Brain microvascular endothelial cell (primary cell): ENCODE results near the gene HK3.

Source experiments
- DNase-seq: peaks from one replicate; pipeline ENCODE4 v3.0.0-alpha.2; 2020
- H3K27ac ChIP-seq: fragments of 250-450 bp; sonication (Bioruptor Pico); 2 replicates; pipeline ENCODE4 v1.5.1; 2020; ENCODE audit warnings: mild to moderate bottlenecking, moderate library complexity
- H3K27me3 ChIP-seq: fragments of 250-450 bp; sonication (Bioruptor Pico); replicated peaks from 2 replicates; pipeline ENCODE4 v1.5.1; 2020; ENCODE audit warnings: mild to moderate bottlenecking
- H3K36me3 ChIP-seq: fragments of 250-450 bp; sonication (Bioruptor Pico); replicated peaks from 2 replicates; pipeline ENCODE4 v1.5.1; 2020; ENCODE audit warnings: mild to moderate bottlenecking
- H3K4me3 ChIP-seq: 2 replicates; pipeline ENCODE4 v1.5.1; 2011; ENCODE audit warnings: low read depth, mild to moderate bottlenecking, control low read depth, low read length, moderate library complexity
- CTCF ChIP-seq: IDR thresholded peaks from 2 replicates; pipeline ENCODE4 v1.5.1; 2011; ENCODE audit warnings: low read depth, mild to moderate bottlenecking, moderate library complexity, low read length, control low read depth, inconsistent platforms; ENCODE audit errors: missing control alignments
- in situ Hi-C: cut with HindIII; loops from 2 replicates; pipeline ENCODE4 v1.10.0; 2017; ENCODE audit warnings: low sequenced_read_pairs, low pct_ligation_motif_present

HK3 gene

GRCh38 chr5:176938472-176938871 is 39.3 kb upstream of the HK3 start:
- in situ Hi-C loops, result no loop called here
- H3K4me3 ChIP-seq, result no peak overlapping the region
- DNase-seq, result no peak
- peaks cover 21% of the 10 kb centered on the region for H3K36me3 ChIP-seq
- TF ChIP-seq CTCF, result no peak
- H3K27me3 ChIP-seq, result no peaks in the 10 kb centered on the region
- H3K27ac ChIP-seq, result no peak overlapping the region

GRCh38 chr5:176935017-176935416 is 35.9 kb upstream of the HK3 start:
- no peak overlapping the region for H3K4me3 ChIP-seq
- H3K27me3 ChIP-seq, result no peaks in the 10 kb centered on the region
- no peak for DNase-seq
- in situ Hi-C loops, result no loop called here
- TF ChIP-seq CTCF, result no peak
- H3K36me3 ChIP-seq, result peaks cover 11% of the 10 kb centered on the region
- H3K27ac ChIP-seq, result no peak overlapping the region

- Histone ChIP-seq H3K36me3 (peaks cover 8% of the 10 kb centered on the region), H3K27me3 (no peaks in the 10 kb centered on the region), H3K4me3 (no peak overlapping the region), H3K27ac (no peak overlapping the region)
- no peak for TF ChIP-seq CTCF
- no peak for DNase-seq
- in situ Hi-C loops, result no loop called here
Measured at GRCh38 chr5:176934309-176934930, 35.3 kb upstream of the HK3 start.

GRCh38 chr5:176929654-176930053 is 30.5 kb upstream of the HK3 start:
- H3K4me3 ChIP-seq, result no peak overlapping the region
- H3K27me3 ChIP-seq, result no peaks in the 10 kb centered on the region
- H3K36me3 ChIP-seq, result peaks cover 8% of the 10 kb centered on the region
- no peak for DNase-seq
- no peak for TF ChIP-seq CTCF
- in situ Hi-C loops, result no loop called here
- H3K27ac ChIP-seq, result no peak overlapping the region

GRCh38 chr5:176927562-176927961 is 28.4 kb upstream of the HK3 start:
- in situ Hi-C loops, result no loop called here
- Histone ChIP-seq H3K4me3 (no peak overlapping the region), H3K36me3 (peaks cover 8% of the 10 kb centered on the region), H3K27ac (no peak overlapping the region), H3K27me3 (no peaks in the 10 kb centered on the region)
- TF ChIP-seq CTCF, result no peak
- no peak for DNase-seq

GRCh38 chr5:176922817-176923216 is 23.7 kb upstream of the HK3 start:
- H3K27ac ChIP-seq, result no peak overlapping the region
- TF ChIP-seq CTCF, result no peak
- in situ Hi-C loops, result no loop called here
- no peaks in the 10 kb centered on the region for H3K36me3 ChIP-seq
- DNase-seq, result no peak
- no peak overlapping the region for H3K4me3 ChIP-seq
- no peaks in the 10 kb centered on the region for H3K27me3 ChIP-seq
